IgD-negative memory B cell (primary cell): ENCODE measurements around the gene B4GALT5. TPM values are rescaled to one million over a fixed set of nuclear protein-coding genes. Genes with fewer than 3 reads are reported as not detected.
"Not testable (repeated sequence)": the region's sequence is repeated elsewhere in the genome, so short reads cannot be mapped to it uniquely, and the experiment has no call there.

Source experiments
- H3K27ac Mint-ChIP-seq, 3 donors: one replicate each; pipeline ENCODE4 v1.8.0; 2020 to 2022; ENCODE audit warnings: mild to moderate bottlenecking in 3 of 3, mixed read lengths in 3 of 3, moderate library complexity in 1 of 3
- H3K27me3 Mint-ChIP-seq: one replicate; pipeline ENCODE4 v1.8.0; 2021; ENCODE audit warnings: mixed read lengths
- H3K36me3 Mint-ChIP-seq: one replicate; pipeline ENCODE4 v1.8.0; 2020; ENCODE audit warnings: mild to moderate bottlenecking, mixed read lengths
- H3K4me1 Mint-ChIP-seq, 3 donors: one replicate each; pipeline ENCODE4 v1.8.0; 2020 to 2022; ENCODE audit warnings: mixed read lengths in 3 of 3, mild to moderate bottlenecking in 1 of 3
- H3K4me3 Mint-ChIP-seq, 4 donors: one replicate each; pipeline ENCODE4 v1.8.0; 2020 to 2022; ENCODE audit warnings: mild to moderate bottlenecking in 4 of 4, mixed read lengths in 4 of 4, moderate library complexity in 3 of 4
- H3K9me3 Mint-ChIP-seq, 3 donors: one replicate each; pipeline ENCODE4 v1.8.0; 2020 to 2021; ENCODE audit warnings: mixed read lengths in 3 of 3, mild to moderate bottlenecking in 1 of 3
- polyA plus RNA-seq: library from polyadenylated mRNA; unstranded; fragments of 300-500 nt; fragmentation: Illumina TruSeq; gene quantifications from one replicate; pipeline ENCODE4 v1.2.3, GENCODE V29; 2021

The B4GALT5 gene
- polyA plus RNA-seq, 1 donor from 2014 or later, result 0.48 TPM

GRCh38 chr20:49715466-49715865, 1.8 kb upstream of the B4GALT5 start:
- Mint-ChIP-seq H3K27me3 (no peaks in the 10 kb centered on the region), H3K4me3 (peak overlapping the region in 3 of 4 donors; percentile 10 to 99 (median 92)), H3K27ac (peak overlapping the region in 1 of 3 donors; percentile 79), H3K9me3 (no peaks in the 10 kb centered on the region), H3K4me1 (peaks cover 17 to 33% (median 28%) of the 10 kb centered on the region in 3 donors), H3K36me3 (no peaks in the 10 kb centered on the region)

GRCh38 chr20:49712996-49713752, 504 bp downstream of the B4GALT5 start:
- H3K4me1 Mint-ChIP-seq, result peaks cover 34 to 44% (median 39%) of the 10 kb centered on the region in 3 donors
- no peaks in the 10 kb centered on the region for H3K27me3 Mint-ChIP-seq
- peak overlapping the region; percentile 85 to 99 (median 93) for H3K4me3 Mint-ChIP-seq
- H3K27ac Mint-ChIP-seq, result peak overlapping the region; percentile 39 to 88 (median 51)
- H3K36me3 Mint-ChIP-seq, result peaks cover 2% of the 10 kb centered on the region
- no peaks in the 10 kb centered on the region for H3K9me3 Mint-ChIP-seq

DNA sequence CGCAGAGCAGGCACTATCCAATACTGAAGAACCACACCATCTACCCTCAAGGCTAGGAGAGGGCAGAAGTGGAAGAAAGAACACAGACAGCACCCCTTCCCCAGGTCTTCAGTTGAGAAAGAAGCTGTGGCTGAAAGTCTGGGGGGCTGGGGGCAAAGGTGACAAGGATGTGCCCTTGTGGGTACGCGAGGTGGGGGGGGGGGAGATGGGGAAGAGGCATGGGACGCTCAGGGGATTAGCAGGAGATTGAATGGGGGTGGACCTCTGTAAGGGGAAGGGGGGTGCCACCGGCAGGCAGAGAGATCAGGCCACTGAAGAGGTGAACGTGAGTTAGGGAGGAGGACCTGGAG, 1.1 kb downstream of the B4GALT5 start:
- Mint-ChIP-seq H3K9me3 (no peaks in the 10 kb centered on the region), H3K27ac (peak overlapping the region in 1 of 3 donors; percentile 88), H3K36me3 (peaks cover 2% of the 10 kb centered on the region), H3K27me3 (no peaks in the 10 kb centered on the region), H3K4me1 (peaks cover 34 to 44% (median 39%) of the 10 kb centered on the region in 3 donors), H3K4me3 (peak overlapping the region; percentile 85 to 99 (median 93))

- Mint-ChIP-seq H3K9me3 (no peaks in the 10 kb centered on the region), H3K4me3 (peak overlapping the region; percentile 74 to 99 (median 93)), H3K27me3 (no peaks in the 10 kb centered on the region), H3K4me1 (peaks cover 34 to 44% (median 38%) of the 10 kb centered on the region in 3 donors), H3K27ac (peak overlapping the region in 2 of 3 donors; percentile 59 to 88), H3K36me3 (peaks cover 2% of the 10 kb centered on the region)
Observed at GRCh38 chr20:49712118-49712517, 1.6 kb downstream of the B4GALT5 start.

DNA sequence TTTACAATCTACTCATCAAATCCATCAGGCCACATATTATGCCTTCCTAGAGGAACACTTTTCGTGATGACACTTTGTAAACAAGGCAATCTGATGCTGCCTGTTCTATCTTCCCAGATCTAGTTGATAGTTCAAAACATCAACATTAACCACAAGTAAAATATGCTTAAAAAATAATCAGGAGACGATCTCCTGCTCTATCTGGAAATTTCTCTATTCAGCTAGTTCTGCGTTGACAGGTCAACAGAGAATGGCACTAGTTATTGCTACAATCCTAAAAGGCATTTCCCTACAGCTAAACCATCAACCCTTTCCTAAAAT, 2.1 kb downstream of the B4GALT5 start:
- peak overlapping the region; percentile 21 to 88 (median 59) for H3K27ac Mint-ChIP-seq
- peaks cover 2% of the 10 kb centered on the region for H3K36me3 Mint-ChIP-seq
- H3K9me3 Mint-ChIP-seq, result no peaks in the 10 kb centered on the region
- peaks cover 34 to 48% (median 42%) of the 10 kb centered on the region in 3 donors for H3K4me1 Mint-ChIP-seq
- no peaks in the 10 kb centered on the region for H3K27me3 Mint-ChIP-seq
- peak overlapping the region; percentile 3 to 99 (median 75) for H3K4me3 Mint-ChIP-seq

DNA sequence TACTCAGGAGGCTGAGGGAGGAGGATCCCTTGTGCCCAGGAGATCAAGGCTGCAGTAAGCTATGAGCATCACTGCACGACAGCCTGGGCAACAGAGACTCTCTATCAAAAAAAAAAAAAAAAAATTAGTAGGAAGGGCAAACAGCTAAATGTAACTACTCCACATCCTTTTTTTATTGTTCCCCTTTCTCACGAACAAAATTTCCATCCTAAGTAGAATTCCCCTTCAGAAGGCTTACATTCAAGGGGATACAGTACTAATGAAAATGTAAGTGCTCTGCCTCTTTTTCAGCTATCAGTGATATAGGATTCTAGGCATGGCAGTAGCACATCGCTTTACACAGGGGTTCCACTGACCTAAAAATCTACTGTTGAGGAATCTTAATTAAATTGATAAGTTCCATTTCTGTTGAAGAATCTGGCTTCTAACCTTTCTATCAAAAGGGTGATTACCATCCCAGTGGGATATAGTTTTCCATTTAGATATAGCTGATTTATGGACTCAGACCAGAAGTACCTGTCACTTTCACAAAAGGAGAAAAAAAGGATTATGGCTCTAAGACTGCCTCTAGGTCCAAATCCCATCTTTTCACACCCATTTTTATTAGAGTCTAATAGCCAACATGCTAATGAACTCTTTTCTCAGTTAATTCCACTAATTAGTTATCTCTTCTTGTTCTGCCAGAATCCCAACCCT, 2.6 kb downstream of the B4GALT5 start:
- Mint-ChIP-seq H3K27ac (peak overlapping the region in 1 of 3 donors; percentile 21), H3K4me1 (peaks cover 34 to 53% (median 48%) of the 10 kb centered on the region in 3 donors), H3K4me3 (peak overlapping the region in 2 of 4 donors; percentile 3 to 99), H3K27me3 (no peaks in the 10 kb centered on the region), H3K36me3 (peaks cover 2% of the 10 kb centered on the region), H3K9me3 (no peaks in the 10 kb centered on the region)

DNA sequence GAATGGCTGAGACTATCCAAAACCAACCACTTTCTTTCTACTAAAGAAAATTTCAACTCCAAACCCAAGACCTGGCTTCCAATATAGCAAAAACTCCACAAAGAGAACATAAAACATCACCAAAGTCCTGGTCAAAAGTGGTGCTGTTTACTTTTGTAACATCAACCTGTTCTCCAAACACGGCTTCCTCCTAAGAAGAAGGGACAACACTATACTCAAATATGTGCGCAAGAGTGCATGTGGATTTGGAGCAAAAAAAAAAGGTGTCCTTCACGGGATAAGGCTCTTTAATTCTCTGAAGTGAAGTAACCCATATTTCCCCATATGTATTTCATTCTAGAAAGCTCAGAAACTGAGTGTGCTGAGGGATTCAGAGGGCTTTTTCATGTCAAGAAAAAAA, 6.6 kb downstream of the B4GALT5 start:
- Mint-ChIP-seq H3K36me3 (peaks cover 2% of the 10 kb centered on the region), H3K9me3 (no peaks in the 10 kb centered on the region), H3K27ac (peak overlapping the region in 1 of 3 donors; percentile 68), H3K4me3 (no peak overlapping the region), H3K27me3 (peaks cover 2% of the 10 kb centered on the region), H3K4me1 (peaks cover 42 to 50% (median 49%) of the 10 kb centered on the region in 3 donors)

DNA sequence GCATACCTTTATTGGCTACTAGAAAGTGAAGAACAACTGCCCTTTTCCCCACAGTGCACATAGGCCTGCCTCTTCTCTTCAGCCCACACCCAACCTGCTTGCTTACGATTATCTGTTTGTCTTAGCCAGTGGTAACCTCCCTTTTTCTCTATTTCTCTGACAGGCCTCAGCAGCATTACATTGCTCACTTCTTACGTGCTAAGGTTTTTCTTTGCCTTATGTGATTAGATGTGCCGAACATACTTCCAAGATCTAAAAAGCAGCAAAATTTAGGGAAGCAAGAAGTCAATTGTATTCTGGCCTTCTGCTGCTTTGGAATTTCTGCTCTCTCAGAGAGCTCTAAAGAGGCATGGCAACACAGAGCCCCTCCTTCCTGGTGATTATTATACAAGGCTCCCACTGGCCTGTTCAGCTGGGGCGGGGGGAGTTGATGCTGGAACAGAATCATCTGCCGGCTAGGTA, 7.0 kb downstream of the B4GALT5 start:
- H3K27me3 Mint-ChIP-seq, result peaks cover 2% of the 10 kb centered on the region
- peaks cover 38 to 45% (median 44%) of the 10 kb centered on the region in 3 donors for H3K4me1 Mint-ChIP-seq
- no peak overlapping the region for H3K4me3 Mint-ChIP-seq
- no peaks in the 10 kb centered on the region for H3K9me3 Mint-ChIP-seq
- peaks cover 2% of the 10 kb centered on the region for H3K36me3 Mint-ChIP-seq
- H3K27ac Mint-ChIP-seq, result peak overlapping the region in 2 of 3 donors; percentile 33 to 68

GRCh38 chr20:49705893-49706292, 7.8 kb downstream of the B4GALT5 start:
- Mint-ChIP-seq H3K27ac (peak overlapping the region in 1 of 3 donors; percentile 95), H3K4me3 (peak overlapping the region in 1 of 4 donors; percentile 24), H3K4me1 (peaks cover 32 to 43% (median 40%) of the 10 kb centered on the region in 3 donors)
- not testable (repeated sequence) for H3K9me3 Mint-ChIP-seq, H3K27me3 Mint-ChIP-seq, H3K36me3 Mint-ChIP-seq

- H3K36me3 Mint-ChIP-seq, result peaks cover 2% of the 10 kb centered on the region
- H3K4me1 Mint-ChIP-seq, result peaks cover 31 to 40% (median 40%) of the 10 kb centered on the region in 3 donors
- peak overlapping the region in 2 of 4 donors; percentile 51 to 81 for H3K4me3 Mint-ChIP-seq
- H3K27ac Mint-ChIP-seq, result peak overlapping the region; percentile 40 to 95 (median 56)
- H3K9me3 Mint-ChIP-seq, result no peaks in the 10 kb centered on the region
- peaks cover 2% of the 10 kb centered on the region for H3K27me3 Mint-ChIP-seq
Observed at GRCh38 chr20:49705358-49705757, 8.3 kb downstream of the B4GALT5 start.

GRCh38 chr20:49704932-49705336, 8.7 kb downstream of the B4GALT5 start:
- H3K9me3 Mint-ChIP-seq, result no peaks in the 10 kb centered on the region
- peak overlapping the region in 2 of 4 donors; percentile 79 to 91 for H3K4me3 Mint-ChIP-seq
- H3K27ac Mint-ChIP-seq, result peak overlapping the region; percentile 40 to 95 (median 87)
- peaks cover 2% of the 10 kb centered on the region for H3K27me3 Mint-ChIP-seq
- H3K4me1 Mint-ChIP-seq, result peaks cover 28 to 39% (median 39%) of the 10 kb centered on the region in 3 donors
- H3K36me3 Mint-ChIP-seq, result peaks cover 2% of the 10 kb centered on the region

DNA sequence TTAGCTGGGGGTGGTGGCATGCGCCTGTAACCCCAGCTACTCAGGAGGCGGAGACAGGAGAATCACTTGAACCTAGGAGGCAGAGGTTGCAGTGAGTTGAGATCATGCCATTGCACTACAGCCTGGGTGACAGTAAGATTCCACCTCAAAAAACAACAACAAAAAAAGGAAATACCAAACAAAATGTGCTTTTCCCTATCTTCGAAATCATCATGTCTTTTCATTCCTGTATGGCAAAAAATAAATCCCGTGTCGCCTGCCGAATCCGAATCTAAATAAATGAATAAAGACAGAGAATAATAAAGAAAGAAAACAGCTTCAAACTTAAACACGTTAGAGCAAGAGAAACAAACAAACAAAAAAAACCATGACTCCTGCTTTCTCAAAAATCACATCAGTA, 11.8 kb downstream of the B4GALT5 start:
- Mint-ChIP-seq H3K9me3 (no peaks in the 10 kb centered on the region), H3K27ac (peak overlapping the region in 1 of 3 donors; percentile 43), H3K4me3 (peak overlapping the region in 1 of 4 donors; percentile 87), H3K4me1 (peaks cover 24 to 46% (median 42%) of the 10 kb centered on the region in 3 donors), H3K36me3 (peaks cover 1% of the 10 kb centered on the region), H3K27me3 (peaks cover 2% of the 10 kb centered on the region)

GRCh38 chr20:49701241-49701790, 12.4 kb downstream of the B4GALT5 start:
- Mint-ChIP-seq H3K4me1 (peaks cover 24 to 43% (median 39%) of the 10 kb centered on the region in 3 donors), H3K9me3 (no peaks in the 10 kb centered on the region), H3K27ac (peak overlapping the region in 2 of 3 donors; percentile 43 to 59), H3K27me3 (peaks cover 2% of the 10 kb centered on the region), H3K4me3 (peak overlapping the region in 1 of 4 donors; percentile 63), H3K36me3 (peaks cover 1% of the 10 kb centered on the region)

GRCh38 chr20:49700411-49701185, 13.1 kb downstream of the B4GALT5 start:
- peaks cover 26 to 44% (median 35%) of the 10 kb centered on the region in 3 donors for H3K4me1 Mint-ChIP-seq
- no peaks in the 10 kb centered on the region for H3K9me3 Mint-ChIP-seq
- H3K4me3 Mint-ChIP-seq, result peak overlapping the region in 1 of 4 donors; percentile 27
- peaks cover 2% of the 10 kb centered on the region for H3K27me3 Mint-ChIP-seq
- peaks cover 1% of the 10 kb centered on the region for H3K36me3 Mint-ChIP-seq
- no peak overlapping the region for H3K27ac Mint-ChIP-seq
